PC-9 (cell line): ENCODE data around the gene KCTD16. TPM values are rescaled to one million over a fixed set of nuclear protein-coding genes. Genes with fewer than 3 reads are reported as not detected.

Experiments used
- BruUV-seq: library from RNA; stranded (reverse); fragments of 400-500 nt; replicated peaks from 2 replicates; lab custom pipeline; 2021; lab: Mats Ljungman, UMichigan
- CTCF ChIA-PET: fragments of 300-600 bp; sonication (Branson Sonifier 250); formaldehyde crosslinking; loops from one replicate; lab custom pipeline; 2022; ENCODE audit warnings: antibody characterized with exemption; lab: Charles Lee
- POLR2A ChIA-PET: fragments of 300-600 bp; sonication (Branson Sonifier 250); formaldehyde crosslinking; loops from one replicate; lab custom pipeline; 2022; ENCODE audit warnings: antibody characterized with exemption; ENCODE audit not compliant: unreplicated experiment; lab: Charles Lee
- DNase-seq, 2 experiments: peaks; one replicate each; pipeline versions ENCODE4 v3.0.0 to v3.0.0-alpha.2; 2015 to 2022; ENCODE audit warnings: mixed read lengths in 1 of 2
- H2AFZ ChIP-seq: fragments of 200-600 bp; sonication (generic); 2 replicates; pipeline ENCODE4 v1.8.1; 2017; ENCODE audit warnings: antibody characterized with exemption
- H3F3A ChIP-seq: fragments of 200-600 bp; sonication (generic); 2 replicates; pipeline ENCODE4 v1.8.1; 2017; ENCODE audit warnings: antibody characterized with exemption, mild to moderate bottlenecking, low read depth; ENCODE audit not compliant: insufficient read depth
- H3K27ac ChIP-seq: fragments of 200-600 bp; sonication (generic); 2 replicates; pipeline ENCODE4 v1.6.1; 2016; ENCODE audit warnings: mixed run types
- H3K27me3 ChIP-seq: fragments of 200-600 bp; sonication (generic); 2 replicates; pipeline ENCODE4 v1.6.1; 2016; ENCODE audit warnings: low read depth, mixed run types; ENCODE audit not compliant: insufficient read depth
- H3K36me3 ChIP-seq: fragments of 200-600 bp; sonication (generic); 2 replicates; pipeline ENCODE4 v1.6.1; 2016; ENCODE audit warnings: low read depth, mixed run types
- H3K4me1 ChIP-seq: fragments of 200-600 bp; sonication (generic); replicated peaks from 2 replicates; pipeline ENCODE4 v1.6.1; 2016; ENCODE audit warnings: mixed run types; ENCODE audit not compliant: insufficient read depth
- H3K4me2 ChIP-seq: fragments of 200-600 bp; sonication (generic); 2 replicates; pipeline ENCODE4 v1.6.1; 2017; ENCODE audit warnings: mixed run types
- H3K4me3 ChIP-seq: fragments of 200-600 bp; sonication (generic); 2 replicates; pipeline ENCODE4 v1.6.1; 2016; ENCODE audit warnings: mixed run types
- H3K79me2 ChIP-seq: fragments of 200-600 bp; sonication (generic); 2 replicates; pipeline ENCODE4 v1.6.1; 2017; ENCODE audit warnings: low read depth, mixed run types
- H3K9me2 ChIP-seq: fragments of 200-600 bp; sonication (generic); 2 replicates; pipeline ENCODE4 v1.8.1; 2017; ENCODE audit warnings: mild to moderate bottlenecking; ENCODE audit not compliant: insufficient read depth
- H3K9me3 ChIP-seq: fragments of 200-600 bp; sonication (generic); 2 replicates; pipeline ENCODE4 v1.8.1; 2016; ENCODE audit warnings: low read depth; ENCODE audit not compliant: insufficient read depth
- H4K20me1 ChIP-seq: fragments of 200-600 bp; sonication (generic); 2 replicates; pipeline ENCODE4 v1.8.1; 2017; ENCODE audit not compliant: insufficient read depth
- EZH2 ChIP-seq: fragments of 200-600 bp; sonication (generic); IDR thresholded peaks from 2 replicates; pipeline ENCODE4 v1.8.0; 2017; ENCODE audit warnings: antibody characterized with exemption, low read depth
- intact Hi-C: fragments of 100-400 bp; cut with micrococcal nuclease; formaldehyde crosslinking; loops from one replicate; pipeline ENCODE4 v1.10.0; 2022; ENCODE audit not compliant: unreplicated experiment
- total RNA-seq: library from RNA; stranded (reverse); gene quantifications from 2 replicates; pipeline ENCODE4 v1.2.3, GENCODE V29; 2021
- TF ChIP-seq, protein P1 (sequence below): fragments of 200-600 bp; sonication (generic); conservative IDR thresholded peaks from 2 replicates; pipeline ENCODE4 v1.6.1; 2017; ENCODE audit warnings: mixed run types, antibody characterized with exemption, mild to moderate bottlenecking, moderate library complexity

KCTD16 gene
- total RNA-seq, 1 experiment from 2014 or later = 0.33 TPM

DNA sequence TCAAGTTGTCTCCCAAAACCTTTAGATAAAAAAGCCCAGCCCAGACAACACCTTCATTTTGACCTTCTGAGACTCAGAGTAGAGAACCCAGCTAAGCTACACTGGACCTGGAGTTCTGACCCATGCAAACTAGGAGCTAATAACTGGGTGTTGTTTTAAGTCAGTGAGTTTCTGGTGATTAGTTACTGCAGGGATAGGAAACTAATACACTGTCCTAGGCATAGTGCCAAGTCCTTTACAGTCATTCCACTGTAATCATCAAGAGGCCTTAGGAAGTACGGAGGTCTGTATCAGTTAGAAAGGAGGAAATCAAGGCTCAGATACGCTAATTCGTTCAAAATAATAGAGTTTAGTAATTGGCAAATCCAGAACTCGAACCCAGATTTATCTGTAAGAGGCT is 197.9 kb downstream of the KCTD16 start:
- no peak overlapping the region for H3K4me2 ChIP-seq
- no TSS peak for BruUV-seq
- H4K20me1 ChIP-seq = no peaks in the 10 kb centered on the region
- H3F3A ChIP-seq = no peaks in the 10 kb centered on the region
- H3K36me3 ChIP-seq = no peaks in the 10 kb centered on the region
- H3K79me2 ChIP-seq = no peaks in the 10 kb centered on the region
- intact Hi-C loops = no loop called here
- no peak overlapping the region for H3K27ac ChIP-seq
- no peak overlapping the region for H3K4me3 ChIP-seq
- H3K9me2 ChIP-seq = no peaks in the 10 kb centered on the region
- TF ChIP-seq, protein P1, sequence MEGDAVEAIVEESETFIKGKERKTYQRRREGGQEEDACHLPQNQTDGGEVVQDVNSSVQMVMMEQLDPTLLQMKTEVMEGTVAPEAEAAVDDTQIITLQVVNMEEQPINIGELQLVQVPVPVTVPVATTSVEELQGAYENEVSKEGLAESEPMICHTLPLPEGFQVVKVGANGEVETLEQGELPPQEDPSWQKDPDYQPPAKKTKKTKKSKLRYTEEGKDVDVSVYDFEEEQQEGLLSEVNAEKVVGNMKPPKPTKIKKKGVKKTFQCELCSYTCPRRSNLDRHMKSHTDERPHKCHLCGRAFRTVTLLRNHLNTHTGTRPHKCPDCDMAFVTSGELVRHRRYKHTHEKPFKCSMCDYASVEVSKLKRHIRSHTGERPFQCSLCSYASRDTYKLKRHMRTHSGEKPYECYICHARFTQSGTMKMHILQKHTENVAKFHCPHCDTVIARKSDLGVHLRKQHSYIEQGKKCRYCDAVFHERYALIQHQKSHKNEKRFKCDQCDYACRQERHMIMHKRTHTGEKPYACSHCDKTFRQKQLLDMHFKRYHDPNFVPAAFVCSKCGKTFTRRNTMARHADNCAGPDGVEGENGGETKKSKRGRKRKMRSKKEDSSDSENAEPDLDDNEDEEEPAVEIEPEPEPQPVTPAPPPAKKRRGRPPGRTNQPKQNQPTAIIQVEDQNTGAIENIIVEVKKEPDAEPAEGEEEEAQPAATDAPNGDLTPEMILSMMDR = no peak
- TF ChIP-seq EZH2 = no peak
- no peaks in the 10 kb centered on the region for H3K9me3 ChIP-seq
- ChIA-PET CTCF (no interaction called here), POLR2A (no interaction called here)
- no peak for DNase-seq
- H3K27me3 ChIP-seq = no peaks in the 10 kb centered on the region
- no peaks in the 10 kb centered on the region for H3K4me1 ChIP-seq
- H2AFZ ChIP-seq = no peak overlapping the region

DNA sequence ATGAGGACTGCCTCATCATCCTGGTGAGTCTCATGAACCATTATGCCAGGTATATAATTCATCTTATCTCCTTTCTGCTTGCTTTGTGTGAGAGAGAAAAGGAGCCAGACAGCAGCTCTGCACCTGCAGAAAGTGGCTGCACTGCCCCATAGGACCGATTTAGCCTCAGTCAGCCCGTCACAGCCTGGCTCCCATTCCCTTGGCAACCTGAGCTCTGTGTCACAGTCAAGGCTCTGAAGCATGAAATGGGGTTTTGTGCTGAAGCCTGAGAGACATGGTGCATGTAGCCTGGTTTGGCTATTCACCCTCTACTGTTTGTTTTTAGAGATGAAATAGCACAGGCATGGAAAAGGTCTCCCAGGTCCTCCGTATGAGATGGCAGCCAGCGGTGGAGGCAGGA is 198.3 kb downstream of the KCTD16 start:
- H3K36me3 ChIP-seq = no peaks in the 10 kb centered on the region
- H3K79me2 ChIP-seq = no peaks in the 10 kb centered on the region
- H4K20me1 ChIP-seq = no peaks in the 10 kb centered on the region
- no peak overlapping the region for H3K4me2 ChIP-seq
- TF ChIP-seq, protein P1 = no peak
- no peak for TF ChIP-seq EZH2
- ChIA-PET POLR2A (no interaction called here), CTCF (no interaction called here)
- intact Hi-C loops = no loop called here
- H3K9me3 ChIP-seq = no peaks in the 10 kb centered on the region
- H3K4me1 ChIP-seq = no peaks in the 10 kb centered on the region
- no peaks in the 10 kb centered on the region for H3F3A ChIP-seq
- no peak overlapping the region for H3K27ac ChIP-seq
- no peak overlapping the region for H3K4me3 ChIP-seq
- BruUV-seq = no TSS peak
- DNase-seq = no peak
- H3K27me3 ChIP-seq = no peaks in the 10 kb centered on the region
- H2AFZ ChIP-seq = no peak overlapping the region
- H3K9me2 ChIP-seq = no peaks in the 10 kb centered on the region

DNA sequence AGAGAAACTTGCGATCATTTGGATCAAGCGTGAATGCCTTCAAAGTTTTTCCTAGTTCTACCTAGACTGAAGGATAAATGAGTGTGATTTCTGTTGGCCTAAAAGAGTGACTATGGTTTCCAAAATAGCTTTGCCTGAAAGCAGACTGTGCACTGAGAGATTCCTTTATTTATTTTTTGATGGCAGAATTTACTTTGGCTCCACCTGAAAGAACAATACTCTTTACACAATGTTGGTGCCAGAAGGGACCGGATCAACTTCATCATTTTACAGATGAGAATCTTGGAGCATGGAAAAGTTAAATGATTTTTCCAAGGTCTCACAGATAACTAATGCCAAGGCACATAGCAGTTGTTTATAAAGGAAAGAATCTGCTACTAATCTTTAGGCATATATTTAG is 199.6 kb downstream of the KCTD16 start:
- Histone ChIP-seq H3K4me2 (no peak overlapping the region), H3K9me3 (no peaks in the 10 kb centered on the region), H3K4me3 (no peak overlapping the region), H3K9me2 (no peaks in the 10 kb centered on the region), H3K27ac (no peak overlapping the region), H3F3A (no peaks in the 10 kb centered on the region), H3K79me2 (no peaks in the 10 kb centered on the region), H4K20me1 (no peaks in the 10 kb centered on the region), H3K4me1 (no peaks in the 10 kb centered on the region), H2AFZ (no peak overlapping the region), H3K27me3 (no peaks in the 10 kb centered on the region), H3K36me3 (no peaks in the 10 kb centered on the region)
- no TSS peak for BruUV-seq
- CTCF ChIA-PET = no interaction called here
- intact Hi-C loops = no loop called here
- TF ChIP-seq EZH2 = no peak
- TF ChIP-seq, protein P1 = no peak
- DNase-seq = no peak
- POLR2A ChIA-PET = no interaction called here
